IMR-90 (cell line): Measurements from ENCODE around the gene CHMP4B. TPM values are rescaled to one million over a fixed set of nuclear protein-coding genes. Genes with fewer than 3 reads are reported as not detected.

Source experiments
- ATAC-seq: fragments of 200-7000 bp; cut with Tn5 transposase; 2 replicates; pipeline ENCODE4 v1.9.1; 2020; ENCODE audit warnings: low read depth, mild to moderate bottlenecking, moderate library complexity
- BruUV-seq: library from RNA; stranded (reverse); fragments of 400-500 nt; replicated peaks from 2 replicates; lab custom pipeline; 2021; lab: Mats Ljungman, UMichigan
- CTCF ChIA-PET: fragments of 300-600 bp; formaldehyde crosslinking; extraction: SDS; loops from one replicate; lab custom pipeline; 2021; ENCODE audit warnings: antibody characterized with exemption; lab: Yijun Ruan, JAX
- POLR2A ChIA-PET: fragments of 300-600 bp; sonication (Branson Sonifier 250); formaldehyde crosslinking; loops from one replicate; lab custom pipeline; 2022; ENCODE audit warnings: antibody characterized with exemption; ENCODE audit not compliant: unreplicated experiment; lab: Charles Lee
- DNase-seq: peaks from one replicate; pipeline ENCODE4 v3.0.0; 2013
- H2AFZ ChIP-seq: replicated peaks from 2 replicates; pipeline ENCODE3; 2013; ENCODE audit warnings: low read length, mild to moderate bottlenecking; ENCODE audit not compliant: poor library complexity
- H2AK5ac ChIP-seq: 2 replicates; pipeline ENCODE4 v1.6.1; 2013; ENCODE audit warnings: low read depth, low read length, inconsistent platforms
- H2AK9ac ChIP-seq: replicated peaks from 2 replicates; pipeline ENCODE3; 2013; ENCODE audit warnings: mild to moderate bottlenecking, low read depth, low read length, moderate library complexity; ENCODE audit not compliant: poor library complexity
- H2BK120ac ChIP-seq: 2 replicates; pipeline ENCODE4 v1.6.1; 2013; ENCODE audit warnings: low read depth, low read length, inconsistent platforms
- H2BK15ac ChIP-seq: 3 replicates; pipeline ENCODE4 v1.6.1; 2013; ENCODE audit warnings: low read depth, low read length, inconsistent platforms
- H2BK20ac ChIP-seq: 2 replicates; pipeline ENCODE4 v1.6.1; 2013; ENCODE audit warnings: low read depth, mild to moderate bottlenecking, inconsistent platforms, low read length, moderate library complexity
- H2BK5ac ChIP-seq: 2 replicates; pipeline ENCODE4 v1.6.1; 2013; ENCODE audit warnings: mild to moderate bottlenecking, low read depth, low read length, inconsistent platforms; ENCODE audit not compliant: poor library complexity, severe bottlenecking
- H3K14ac ChIP-seq: replicated peaks from 2 replicates; pipeline ENCODE4 v1.6.1; 2013; ENCODE audit warnings: low read depth, low read length, inconsistent platforms
- H3K18ac ChIP-seq: 2 replicates; pipeline ENCODE4 v1.6.1; 2013; ENCODE audit warnings: low read depth, low read length, control low read depth
- H3K23ac ChIP-seq: 2 replicates; pipeline ENCODE4 v1.6.1; 2013; ENCODE audit warnings: low read depth, low read length, inconsistent platforms
- H3K27ac ChIP-seq: 2 replicates; pipeline ENCODE4 v1.5.1; 2013; ENCODE audit warnings: mild to moderate bottlenecking, control low read depth, low read length; ENCODE audit not compliant: insufficient read depth
- H3K27me3 ChIP-seq: 2 replicates; pipeline ENCODE4 v1.6.1; 2013; ENCODE audit warnings: low read length; ENCODE audit not compliant: control insufficient read depth, insufficient read depth
- H3K36me3 ChIP-seq: 2 replicates; pipeline ENCODE4 v1.6.1; 2013; ENCODE audit warnings: low read length, mixed read lengths; ENCODE audit not compliant: control insufficient read depth, insufficient read depth
- H3K4ac ChIP-seq: 2 replicates; pipeline ENCODE4 v1.6.1; 2013; ENCODE audit warnings: low read depth, low read length, inconsistent platforms
- H3K4me1 ChIP-seq: 2 replicates; pipeline ENCODE4 v1.6.1; 2013; ENCODE audit warnings: low read length, mixed read lengths; ENCODE audit not compliant: control insufficient read depth, insufficient read depth
- H3K4me2 ChIP-seq: 2 replicates; pipeline ENCODE4 v1.6.1; 2013; ENCODE audit warnings: low read depth, mild to moderate bottlenecking, control low read depth, low read length, moderate library complexity
- H3K4me3 ChIP-seq: 2 replicates; pipeline ENCODE4 v1.5.1; 2013; ENCODE audit warnings: low read depth, mild to moderate bottlenecking, control low read depth, low read length, moderate library complexity; ENCODE audit not compliant: insufficient read depth
- H3K56ac ChIP-seq: 2 replicates; pipeline ENCODE4 v1.6.1; 2013; ENCODE audit warnings: low read length, inconsistent platforms; ENCODE audit not compliant: insufficient read depth; ENCODE audit errors: extremely low read depth
- H3K79me1 ChIP-seq, 2 experiments: 2 replicates each; pipeline ENCODE4 v1.6.1; 2013; ENCODE audit warnings: low read length in 2 of 2, inconsistent platforms in 1 of 2, low read depth in 1 of 2
- H3K9ac ChIP-seq: 2 replicates; pipeline ENCODE4 v1.6.1; 2013; ENCODE audit warnings: low read depth, low read length, control low read depth
- H3K9me1 ChIP-seq: 2 replicates; pipeline ENCODE4 v1.6.1; 2013; ENCODE audit warnings: low read length, inconsistent platforms; ENCODE audit not compliant: insufficient read depth
- H3K9me3 ChIP-seq: 2 replicates; pipeline ENCODE4 v1.6.1; 2013; ENCODE audit warnings: low read length; ENCODE audit not compliant: control insufficient read depth, insufficient read depth
- H4K20me1 ChIP-seq: 2 replicates; pipeline ENCODE4 v1.6.1; 2013; ENCODE audit warnings: low read length, inconsistent platforms; ENCODE audit not compliant: insufficient read depth
- H4K5ac ChIP-seq: 2 replicates; pipeline ENCODE4 v1.6.1; 2013; ENCODE audit warnings: mild to moderate bottlenecking, low read depth, low read length, control low read depth
- H4K8ac ChIP-seq, 2 experiments: 2 replicates each; pipeline ENCODE4 v1.6.1; 2013; ENCODE audit warnings: low read depth in 2 of 2, low read length in 2 of 2, control low read depth in 1 of 2, inconsistent platforms in 1 of 2
- H4K91ac ChIP-seq: 2 replicates; pipeline ENCODE4 v1.6.1; 2013; ENCODE audit warnings: low read depth, low read length, inconsistent platforms; ENCODE audit not compliant: insufficient read depth
- BHLHE40 ChIP-seq: fragments of 150-350 bp; IDR thresholded peaks from 2 replicates; pipeline ENCODE4 v1.6.1; 2016; ENCODE audit warnings: mild to moderate bottlenecking, low read depth, low read length
- CEBPB ChIP-seq: IDR thresholded peaks from 2 replicates; pipeline ENCODE4 v1.6.1; 2012; ENCODE audit warnings: low read depth, low read length, improper control_type of control experiment
- CTCF ChIP-seq: conservative IDR thresholded peaks from 2 replicates; pipeline ENCODE4 v1.5.1; 2012; ENCODE audit warnings: mild to moderate bottlenecking, low read depth, low read length, improper control_type of control experiment
- ELK1 ChIP-seq: fragments of 150-350 bp; IDR thresholded peaks from 2 replicates; pipeline ENCODE4 v1.6.1; 2016; ENCODE audit warnings: low read depth, mild to moderate bottlenecking, low read length, moderate library complexity, borderline replicate concordance
- FOS ChIP-seq: fragments of 150-350 bp; IDR thresholded peaks from 2 replicates; pipeline ENCODE4 v1.6.1; 2016; ENCODE audit warnings: low read depth, low read length
- MAFK ChIP-seq: IDR thresholded peaks from 2 replicates; pipeline ENCODE4 v1.6.1; 2012; ENCODE audit warnings: low read depth, low read length, improper control_type of control experiment
- MAZ ChIP-seq: IDR thresholded peaks from 2 replicates; pipeline ENCODE4 v1.6.1; 2012; ENCODE audit warnings: low read depth, mild to moderate bottlenecking, low read length, improper control_type of control experiment, moderate library complexity, borderline replicate concordance
- NFE2L2 ChIP-seq: fragments of 150-350 bp; IDR thresholded peaks from 2 replicates; pipeline ENCODE4 v1.6.1; 2016; ENCODE audit warnings: low read depth, mild to moderate bottlenecking, low read length
- POLR2A ChIP-seq: IDR thresholded peaks from 2 replicates; pipeline ENCODE4 v1.6.1; 2012; ENCODE audit warnings: mild to moderate bottlenecking, low read depth, low read length
- RAD21 ChIP-seq: IDR thresholded peaks from 2 replicates; pipeline ENCODE4 v1.6.1; 2012; ENCODE audit warnings: low read length, improper control_type of control experiment
- RCOR1 ChIP-seq: IDR thresholded peaks from 2 replicates; pipeline ENCODE4 v1.6.1; 2012; ENCODE audit warnings: mild to moderate bottlenecking, low read length, improper control_type of control experiment; ENCODE audit not compliant: insufficient replicate concordance
- RFX5 ChIP-seq: IDR thresholded peaks from 2 replicates; pipeline ENCODE4 v1.8.0; 2012; ENCODE audit warnings: low read depth, mild to moderate bottlenecking, low read length, moderate library complexity
- SMC3 ChIP-seq: fragments of 150-350 bp; IDR thresholded peaks from 2 replicates; pipeline ENCODE4 v1.6.1; 2016; ENCODE audit warnings: low read depth, mild to moderate bottlenecking, antibody characterized with exemption, low read length, moderate library complexity
- WGBS, 2 experiments: methylation state at CpG; one replicate each; pipeline versions ENCODE4 v1.1.5 to v1.1.7; 2013; ENCODE audit warnings: missing lambda C conversion rate in 2 of 2; ENCODE audit not compliant: insufficient read length in 1 of 2; ENCODE audit errors: extremely low coverage in 2 of 2; 5-methylcytosine and 5-hydroxymethylcytosine counted together
- dilution Hi-C: fragments of 300-500 bp; cut with HindIII; formaldehyde crosslinking; loops from one replicate; pipeline ENCODE4 v1.14.3; 2018; ENCODE audit warnings: low sequenced_read_pairs; ENCODE audit not compliant: unreplicated experiment
- in situ Hi-C: fragments of 300-500 bp; cut with MboI; formaldehyde crosslinking; loops from 3 replicates; pipeline ENCODE4 v1.14.3; 2019; ENCODE audit warnings: low sequenced_read_pairs, inconsistent platforms, mixed read lengths
- intact Hi-C: fragments of 100-400 bp; cut with micrococcal nuclease; formaldehyde crosslinking; loops from 2 replicates; pipeline ENCODE4 v1.10.0; 2022
- polyA plus RNA-seq, 3 experiments: library from polyadenylated mRNA; depleted of rRNA; stranded (reverse); fragments of >200 nt; gene quantifications; 2 replicates each; pipeline ENCODE4 v1.2.3, GENCODE V29; 2012; ENCODE audit warnings: low replicate concordance in 1 of 3
- total RNA-seq: library from RNA; depleted of rRNA; stranded (reverse); fragments of >200 nt; gene quantifications from 2 replicates; pipeline ENCODE4 v1.2.3, GENCODE V29; 2012

The CHMP4B gene
- total and polyA plus RNA-seq, 2 of the 4 experiments (the other 2 are of a cell fraction): 30.3 to 94.8 TPM

DNA sequence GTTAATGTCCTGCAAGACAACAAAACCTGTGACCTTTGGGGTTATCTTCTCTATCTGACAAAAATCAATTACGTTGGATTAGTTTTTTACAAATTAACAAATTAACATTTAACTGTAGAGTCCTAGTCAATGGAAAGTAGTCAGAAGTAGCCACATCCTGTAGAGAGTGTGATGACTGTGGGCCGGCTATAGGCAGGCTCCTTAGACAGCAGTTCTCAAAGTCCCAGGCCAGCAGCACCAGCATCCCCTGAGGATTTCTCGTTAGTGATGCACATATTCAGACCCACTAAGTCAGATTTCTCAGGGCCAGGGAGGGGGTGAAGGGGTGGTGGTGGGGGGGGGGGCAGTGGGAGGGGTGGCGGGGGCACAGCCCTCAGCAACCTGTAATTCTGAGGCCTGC, 42.1 kb upstream of the CHMP4B start:
- Histone ChIP-seq H4K20me1 (no peaks in the 10 kb centered on the region), H3K18ac (no peak overlapping the region), H3K79me1 (no peaks in the 10 kb centered on the region), H2BK120ac (no peak overlapping the region), H4K8ac (no peak overlapping the region), H3K9ac (no peak overlapping the region), H3K4ac (no peak overlapping the region), H3K56ac (no peak overlapping the region), H2AK5ac (no peak overlapping the region), H4K91ac (no peak overlapping the region), H2BK5ac (no peak overlapping the region), H2BK20ac (no peak overlapping the region), H3K4me3 (no peak overlapping the region), H3K14ac (no peak overlapping the region), H2BK15ac (no peak overlapping the region), H4K5ac (no peak overlapping the region), H3K4me2 (no peak overlapping the region), H3K4me1 (no peaks in the 10 kb centered on the region), H3K9me3 (no peaks in the 10 kb centered on the region), H3K9me1 (peaks cover 6% of the 10 kb centered on the region; the same call in 1 of the 2 replicates), H3K27ac (no peak overlapping the region), H3K27me3 (no peaks in the 10 kb centered on the region), H3K23ac (no peak overlapping the region), H3K36me3 (peaks cover 7% of the 10 kb centered on the region; the same call in 1 of the 2 replicates), H2AK9ac (no peak overlapping the region), H2AFZ (no peak overlapping the region)
- ChIA-PET POLR2A (no interaction called here), CTCF (no interaction called here)
- no TSS peak for BruUV-seq
- dilution Hi-C loops (no loop called here), intact Hi-C loops (no loop called here), in situ Hi-C loops (no loop called here)
- ATAC-seq: no peak
- WGBS, 2 experiments: no CpG with 5 or more reads among the region's 4 CpGs
- TF ChIP-seq RCOR1 (no peak), FOS (no peak), RAD21 (no peak), SMC3 (no peak), NFE2L2 (no peak), MAZ (no peak), POLR2A (no peak), MAFK (no peak), BHLHE40 (no peak), CTCF (no peak), ELK1 (no peak), CEBPB (no peak), RFX5 (no peak)
- no peak for DNase-seq
